Suprapubic skin (tissue), 3 donors: ENCODE measurements around the gene RASAL1.

ENCODE experiments used
- CTCF ChIP-seq, 2 donors: fragments of 200-600 bp in 1 of 2; fragments of 450-650 bp in 1 of 2; sonication (generic) in 1 of 2; IDR thresholded peaks; one replicate each; pipeline ENCODE4 v1.5.1; 2016 to 2019; ENCODE audit warnings: antibody characterized with exemption in 2 of 2, mild to moderate bottlenecking in 1 of 2, moderate library complexity in 1 of 2
- EP300 ChIP-seq: sonication (generic); formaldehyde crosslinking; IDR thresholded peaks from one replicate; pipeline ENCODE4 v1.6.1; 2017; ENCODE audit warnings: antibody characterized with exemption

GRCh38 chr12:113054948-113055486 lies 80.5 kb downstream of the RASAL1 start:
- TF ChIP-seq EP300 (no peak), CTCF (IDR thresholded peaks at IDR 0.05) (no peak)
